ENCODE measurements around the gene RAB8B. TPM values are rescaled to one million over a fixed set of nuclear protein-coding genes. Genes with fewer than 3 reads are reported as not detected.

Gene RAB8B
- total RNA-seq, 3 donors from 2014 or later = 31.3 to 46.2 (median 36.7) TPM

GRCh38 chr15:63312286-63312685 lies 122.9 kb downstream of the RAB8B start:
- Histone ChIP-seq H3K36me3 (no peaks in the 10 kb centered on the region), H3K9me3 (no peaks in the 10 kb centered on the region), H3K27me3 (no peaks in the 10 kb centered on the region), H3K4me1 (peaks cover 0 to 7% of the 10 kb centered on the region in 2 donors), H3K27ac (no peak overlapping the region), H3K4me3 (no peak overlapping the region)
- no peak for DNase-seq (ENCODE audit: low spot score in 2 of 2)
- no peak for TF ChIP-seq POLR2AphosphoS5 (IDR thresholded peaks at IDR 0.05)
- no peak for TF ChIP-seq POLR2A (IDR thresholded peaks at IDR 0.05)
- no peak for TF ChIP-seq CTCF (IDR thresholded peaks at IDR 0.05)
- intact Hi-C loops (cut with DNase I; ENCODE audit: low total_unique reads) = no loop called here

GRCh38 chr15:63313825-63314224 lies 124.4 kb downstream of the RAB8B start:
- Histone ChIP-seq H3K36me3 (no peaks in the 10 kb centered on the region), H3K27ac (no peak overlapping the region), H3K27me3 (no peaks in the 10 kb centered on the region), H3K4me1 (peaks cover 0 to 2% of the 10 kb centered on the region in 2 donors), H3K4me3 (no peak overlapping the region), H3K9me3 (no peaks in the 10 kb centered on the region)
- no peak for DNase-seq (ENCODE audit: low spot score in 2 of 2)
- TF ChIP-seq POLR2AphosphoS5 (IDR thresholded peaks at IDR 0.05) (no peak), CTCF (IDR thresholded peaks at IDR 0.05) (no peak)
- intact Hi-C loops (cut with DNase I; ENCODE audit: low total_unique reads) = no loop called here

GRCh38 chr15:63314409-63314808 lies 125.0 kb downstream of the RAB8B start:
- H3K4me1 ChIP-seq = no peaks in the 10 kb centered on the region
- intact Hi-C loops (cut with DNase I; ENCODE audit: low total_unique reads) = no loop called here
- no peaks in the 10 kb centered on the region for H3K9me3 ChIP-seq

More at GRCh38 chr15:63314409-63314808, 125.0 kb downstream of the RAB8B start:
- TF ChIP-seq CTCF (IDR thresholded peaks at IDR 0.05) (no peak), POLR2AphosphoS5 (IDR thresholded peaks at IDR 0.05) (no peak), POLR2A (IDR thresholded peaks at IDR 0.05) (no peak)
- DNase-seq (ENCODE audit: low spot score in 2 of 2) = no peak
- no peak overlapping the region for H3K27ac ChIP-seq
- no peaks in the 10 kb centered on the region for H3K27me3 ChIP-seq
- no peaks in the 10 kb centered on the region for H3K36me3 ChIP-seq
- H3K4me3 ChIP-seq = no peak overlapping the region

Other genes with a start within 250 kb of the RAB8B start
- gene TPM1, start 146.9 kb upstream of the RAB8B start, total RNA-seq = 100 to 1,000 TPM; 333 to 609 (median 575) TPM
- 10 to 100 TPM; 15.7 to 17.6 (median 17.1) TPM for gene LACTB, start 67.7 kb upstream of the RAB8B start, total RNA-seq
- gene RPS27L, start 32.1 kb upstream of the RAB8B start, total RNA-seq = 100 to 1,000 TPM; 121 to 200 (median 152) TPM
- 10 to 100 TPM; 21.3 to 26.1 (median 25.6) TPM for gene APH1B, start 88.0 kb downstream of the RAB8B start, total RNA-seq
- gene CA12, start 192.2 kb downstream of the RAB8B start, total RNA-seq = 10 to 100 TPM; 11.7 to 64.5 (median 61.9) TPM

Measured in breast epithelium (tissue), 4 donors.